NB4 (cell line): ENCODE measurements around the gene SPDYE16.

Experiments used
- CTCF ChIP-seq: IDR thresholded peaks from one replicate; pipeline ENCODE4 v1.5.1; 2012; ENCODE audit warnings: low read depth, low read length
- MYC ChIP-seq: IDR thresholded peaks from 2 replicates; pipeline ENCODE4 v1.6.1; 2011; ENCODE audit warnings: low read depth, low read length
- POLR2A ChIP-seq: IDR thresholded peaks from 2 replicates; pipeline ENCODE4 v1.6.1; 2011; ENCODE audit warnings: mild to moderate bottlenecking; ENCODE audit not compliant: insufficient read length; ENCODE audit errors: extremely low read depth
- TF ChIP-seq, protein P1 (sequence below): IDR thresholded peaks from 2 replicates; pipeline ENCODE4 v1.6.1; 2011; ENCODE audit warnings: low read depth, low read length

DNA sequence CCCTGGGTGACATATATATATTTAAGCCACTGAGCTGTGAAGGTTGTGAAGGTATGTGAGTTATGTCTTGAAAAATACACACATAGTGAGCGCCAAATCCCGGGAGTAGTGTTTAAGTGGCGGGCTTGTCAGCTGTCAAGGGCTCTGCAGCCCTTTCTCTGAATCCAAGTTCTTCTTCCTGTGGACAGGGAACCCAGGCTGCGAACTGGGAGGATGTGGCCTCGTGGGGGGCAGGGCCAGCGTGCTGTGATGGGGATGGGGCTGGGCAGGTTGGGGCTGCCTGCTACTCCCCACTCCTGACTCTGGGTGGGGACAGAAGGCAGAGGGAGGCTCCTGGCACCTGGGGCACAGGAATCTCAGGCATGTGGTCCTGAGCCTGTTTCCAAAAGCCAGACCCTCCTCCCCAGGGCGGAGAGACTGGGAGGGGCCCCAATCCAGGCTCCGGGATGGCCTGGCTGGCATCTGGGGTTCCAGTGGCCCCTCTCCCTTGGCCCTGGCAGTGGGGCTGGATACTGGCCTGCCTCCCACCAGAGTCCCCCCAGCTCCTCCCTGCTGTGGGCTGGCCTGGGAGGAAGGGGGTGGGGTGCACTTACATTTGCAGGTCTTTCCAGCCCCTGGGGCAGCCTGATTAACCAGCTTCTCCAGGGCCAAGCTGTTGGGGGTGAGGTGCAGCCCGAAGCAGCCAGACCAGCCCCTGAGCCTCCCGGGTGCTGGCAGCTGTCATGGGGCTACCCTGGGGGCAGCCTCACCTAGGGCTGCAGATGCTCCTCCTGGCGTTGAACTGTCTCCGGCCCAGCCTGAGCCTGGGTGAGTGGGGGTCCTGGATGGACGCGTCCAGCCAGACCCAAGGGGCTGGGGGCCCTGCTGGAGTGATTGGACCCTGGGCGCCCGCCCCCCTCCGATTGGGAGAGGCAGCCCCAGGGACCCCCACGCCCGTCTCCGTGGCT, 32.9 kb downstream of the SPDYE16 start, which contains the start of gene UPK3B:
- TF ChIP-seq CTCF: no peak
- TF ChIP-seq, protein P1, sequence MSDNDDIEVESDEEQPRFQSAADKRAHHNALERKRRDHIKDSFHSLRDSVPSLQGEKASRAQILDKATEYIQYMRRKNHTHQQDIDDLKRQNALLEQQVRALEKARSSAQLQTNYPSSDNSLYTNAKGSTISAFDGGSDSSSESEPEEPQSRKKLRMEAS: no peak
- TF ChIP-seq POLR2A: no peak
- no peak for TF ChIP-seq MYC
